ENCODE data around the gene KCNK4. TPM values are rescaled to one million over a fixed set of nuclear protein-coding genes. Genes with fewer than 3 reads are reported as not detected.

KCNK4 gene
- total and polyA plus RNA-seq, 2 donors from 2014 or later: not detected

DNA sequence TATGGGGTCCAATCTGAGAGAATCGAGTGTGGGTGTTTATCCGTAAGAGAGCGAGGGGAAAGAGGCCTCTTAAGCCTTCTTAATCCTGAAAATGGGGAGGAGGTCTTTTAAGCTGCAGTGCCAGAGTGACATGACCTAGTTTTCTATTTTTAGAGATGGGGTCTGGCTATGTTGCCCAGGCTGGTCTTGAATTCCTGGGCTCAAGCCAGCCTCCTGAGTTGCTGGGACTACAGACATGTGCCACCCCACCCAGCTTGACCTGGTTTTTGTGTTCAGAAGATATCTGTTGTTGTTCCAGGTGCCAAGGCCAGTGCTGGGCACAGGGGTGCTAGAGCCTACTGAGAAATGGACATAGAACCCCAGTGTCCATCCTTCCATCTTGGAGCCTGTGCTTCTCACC, 8.0 kb upstream of the KCNK4 start:
- H3K9me3 ChIP-seq (ENCODE audit: control insufficient read depth in 2 of 3, insufficient read depth in 1 of 3, low read length in 3 of 3): no peaks in the 10 kb centered on the region
- peak overlapping the region in 1 of 3 donors; percentile 55 for H3K9ac ChIP-seq (ENCODE audit: low read length in 3 of 3)
- no peaks in the 10 kb centered on the region for H3K36me3 ChIP-seq (ENCODE audit: control insufficient read depth in 2 of 3, insufficient read depth in 3 of 3, low read length in 3 of 3)
- no peaks in the 10 kb centered on the region for H3K27me3 ChIP-seq (ENCODE audit: control insufficient read depth, insufficient read depth, low read length)
- TF ChIP-seq, protein P1, sequence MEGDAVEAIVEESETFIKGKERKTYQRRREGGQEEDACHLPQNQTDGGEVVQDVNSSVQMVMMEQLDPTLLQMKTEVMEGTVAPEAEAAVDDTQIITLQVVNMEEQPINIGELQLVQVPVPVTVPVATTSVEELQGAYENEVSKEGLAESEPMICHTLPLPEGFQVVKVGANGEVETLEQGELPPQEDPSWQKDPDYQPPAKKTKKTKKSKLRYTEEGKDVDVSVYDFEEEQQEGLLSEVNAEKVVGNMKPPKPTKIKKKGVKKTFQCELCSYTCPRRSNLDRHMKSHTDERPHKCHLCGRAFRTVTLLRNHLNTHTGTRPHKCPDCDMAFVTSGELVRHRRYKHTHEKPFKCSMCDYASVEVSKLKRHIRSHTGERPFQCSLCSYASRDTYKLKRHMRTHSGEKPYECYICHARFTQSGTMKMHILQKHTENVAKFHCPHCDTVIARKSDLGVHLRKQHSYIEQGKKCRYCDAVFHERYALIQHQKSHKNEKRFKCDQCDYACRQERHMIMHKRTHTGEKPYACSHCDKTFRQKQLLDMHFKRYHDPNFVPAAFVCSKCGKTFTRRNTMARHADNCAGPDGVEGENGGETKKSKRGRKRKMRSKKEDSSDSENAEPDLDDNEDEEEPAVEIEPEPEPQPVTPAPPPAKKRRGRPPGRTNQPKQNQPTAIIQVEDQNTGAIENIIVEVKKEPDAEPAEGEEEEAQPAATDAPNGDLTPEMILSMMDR (IDR thresholded peaks at IDR 0.05; ENCODE audit: borderline replicate concordance, extremely low read depth, insufficient read depth): no peak
- H3K4me1 ChIP-seq (ENCODE audit: control insufficient read depth in 2 of 3, insufficient read depth in 2 of 3, low read depth in 1 of 3, low read length in 3 of 3): peaks cover 0 to 17% (median 4%) of the 10 kb centered on the region in 3 donors
- DNase-seq: peak in 1 of 5 donors; percentile 40
- H3K27ac ChIP-seq (ENCODE audit: low read depth in 2 of 2, low read length in 2 of 2): no peak overlapping the region
- H3K4me3 ChIP-seq (ENCODE audit: low read length in 3 of 3): no peak overlapping the region
- FAIRE-seq: no peak
- intact Hi-C loops (cut with DNase I): no loop called here

- TF ChIP-seq, protein P1 (IDR thresholded peaks at IDR 0.05; ENCODE audit: borderline replicate concordance, extremely low read depth, insufficient read depth): no peak
- Histone ChIP-seq H3K9me3 (ENCODE audit: control insufficient read depth in 2 of 3, insufficient read depth in 1 of 3, low read length in 3 of 3) (no peaks in the 10 kb centered on the region), H3K9ac (ENCODE audit: low read length in 3 of 3) (peak within 1 kb of the TSS; percentile 51 to 87 (median 81)), H3K36me3 (ENCODE audit: control insufficient read depth in 2 of 3, insufficient read depth in 3 of 3, low read length in 3 of 3) (no peaks in the 10 kb centered on the region), H3K4me3 (ENCODE audit: low read length in 3 of 3) (peak within 1 kb of the TSS; percentile 75 to 83 (median 77)), H3K4me1 (ENCODE audit: control insufficient read depth in 2 of 3, insufficient read depth in 2 of 3, low read depth in 1 of 3, low read length in 3 of 3) (peaks cover 0 to 17% (median 4%) of the 10 kb centered on the region in 3 donors), H3K27ac (ENCODE audit: low read depth in 2 of 2, low read length in 2 of 2) (peak within 1 kb of the TSS; percentile 90 to 96), H3K27me3 (ENCODE audit: control insufficient read depth, insufficient read depth, low read length) (no peaks in the 10 kb centered on the region)
- FAIRE-seq (no peak), DNase-seq (peak; percentile 95 to 98 (median 96))
- intact Hi-C loops (cut with DNase I): no loop called here
Measured at GRCh38 chr11:64284048-64284961, 6.8 kb upstream of the KCNK4 start, which contains the start of gene BAD. Gene BAD (minus strand): TSS chr11:64284665. CDS start chr11:64284368, 297 bp downstream.

- intact Hi-C loops (cut with DNase I): no loop called here
- Histone ChIP-seq H3K27me3 (ENCODE audit: control insufficient read depth, insufficient read depth, low read length) (peaks cover 2% of the 10 kb centered on the region), H3K27ac (ENCODE audit: low read depth in 2 of 2, low read length in 2 of 2) (peak within 1 kb of the TSS; percentile 90 to 96), H3K4me3 (ENCODE audit: low read length in 3 of 3) (peak within 1 kb of the TSS; percentile 75 to 83 (median 77)), H3K36me3 (ENCODE audit: control insufficient read depth in 2 of 3, insufficient read depth in 3 of 3, low read length in 3 of 3) (no peaks in the 10 kb centered on the region), H3K9ac (ENCODE audit: low read length in 3 of 3) (peak within 1 kb of the TSS; percentile 44 to 87 (median 81)), H3K4me1 (ENCODE audit: control insufficient read depth in 2 of 3, insufficient read depth in 2 of 3, low read depth in 1 of 3, low read length in 3 of 3) (peaks cover 0 to 17% (median 4%) of the 10 kb centered on the region in 3 donors), H3K9me3 (ENCODE audit: control insufficient read depth in 2 of 3, insufficient read depth in 1 of 3, low read length in 3 of 3) (no peaks in the 10 kb centered on the region)
- TF ChIP-seq, protein P1 (IDR thresholded peaks at IDR 0.05; ENCODE audit: borderline replicate concordance, extremely low read depth, insufficient read depth): no peak
- FAIRE-seq: no peak
- DNase-seq: peak; percentile 85 to 95 (median 91)
Measured at GRCh38 chr11:64284962-64285884, 5.9 kb upstream of the KCNK4 start, which contains the start of gene GPR137. Gene GPR137 (plus strand): TSS chr11:64285848. CDS start chr11:64286525, 677 bp downstream.

Measured in kidney (tissue), 14 donors.